Neural cell (in vitro differentiated cells): Measurements from ENCODE around the gene FGD5. TPM values are rescaled to one million over a fixed set of nuclear protein-coding genes. Genes with fewer than 3 reads are reported as not detected.

Experiments used
- H2AFZ ChIP-seq: fragments of 200-600, 300-800 bp; sonication (generic), shearing (Covaris generic); 2 replicates; pipeline ENCODE4 v1.6.0; 2014; ENCODE audit warnings: low read depth, mild to moderate bottlenecking, antibody characterized with exemption, low read length, moderate library complexity
- H3F3A ChIP-seq: fragments of 200-600 bp; shearing (Covaris generic); 2 replicates; pipeline ENCODE4 v1.6.1; 2016; ENCODE audit warnings: mild to moderate bottlenecking, moderate library complexity, mixed read lengths, antibody characterized with exemption, low read length; ENCODE audit not compliant: insufficient read depth, poor library complexity, severe bottlenecking
- H3K27ac ChIP-seq: fragments of 200-600, 300-800 bp; sonication (generic), shearing (Covaris generic); 2 replicates; pipeline ENCODE4 v1.5.1; 2014; ENCODE audit warnings: mild to moderate bottlenecking, low read length, moderate library complexity
- H3K27me3 ChIP-seq: fragments of 300-800, 200-600 bp; sonication (generic), shearing (Covaris generic); 2 replicates; pipeline ENCODE4 v1.6.0; 2014; ENCODE audit warnings: mild to moderate bottlenecking, low read depth, low read length, moderate library complexity; ENCODE audit not compliant: insufficient read depth
- H3K36me3 ChIP-seq: fragments of 300-800, 200-600 bp; sonication (generic), shearing (Covaris generic); 2 replicates; pipeline ENCODE4 v1.5.1; 2014; ENCODE audit warnings: mild to moderate bottlenecking, antibody characterized with exemption, low read length, moderate library complexity; ENCODE audit not compliant: insufficient read depth
- H3K4me2 ChIP-seq: fragments of 300-800, 200-600 bp; sonication (generic), shearing (Covaris generic); 2 replicates; pipeline ENCODE4 v1.6.0; 2014; ENCODE audit warnings: mild to moderate bottlenecking, low read length
- H3K4me3 ChIP-seq: fragments of 300-800, 200-600 bp; sonication (generic), shearing (Covaris generic); 2 replicates; pipeline ENCODE4 v1.5.1; 2014; ENCODE audit warnings: mild to moderate bottlenecking, low read length, moderate library complexity
- H3K79me2 ChIP-seq: fragments of 200-600 bp; shearing (Covaris generic); replicated peaks from 2 replicates; pipeline ENCODE4 v1.6.0; 2014; ENCODE audit warnings: mild to moderate bottlenecking, low read length, moderate library complexity; ENCODE audit not compliant: insufficient read depth
- H3K9ac ChIP-seq: fragments of 300-800, 200-600 bp; sonication (generic), shearing (Covaris generic); 2 replicates; pipeline ENCODE4 v1.6.1; 2016; ENCODE audit warnings: mild to moderate bottlenecking, low read length, mixed read lengths
- H3K9me2 ChIP-seq: fragments of 200-600 bp; shearing (Covaris generic); 2 replicates; pipeline ENCODE4 v1.6.1; 2016; ENCODE audit warnings: mild to moderate bottlenecking, low read length, mixed read lengths; ENCODE audit not compliant: insufficient read depth
- H3K9me3 ChIP-seq: fragments of 200-600, 300-800 bp; sonication (generic), shearing (Covaris generic); 2 replicates; pipeline ENCODE4 v1.6.1; 2016; ENCODE audit warnings: mild to moderate bottlenecking, mixed run types, low read length, moderate library complexity, mixed read lengths
- H4K20me1 ChIP-seq: fragments of 200-600 bp; shearing (Covaris generic); 2 replicates; pipeline ENCODE4 v1.6.1; 2016; ENCODE audit warnings: mild to moderate bottlenecking, mixed run types; ENCODE audit not compliant: insufficient read depth
- CTCF ChIP-seq: fragments of 450-650 bp; IDR thresholded peaks from 2 replicates; pipeline ENCODE4 v1.5.1; 2014; ENCODE audit warnings: antibody characterized with exemption, mild to moderate bottlenecking, moderate library complexity; ENCODE audit not compliant: poor library complexity, severe bottlenecking
- EP300 ChIP-seq: fragments of 450-650 bp; conservative IDR thresholded peaks from 2 replicates; pipeline ENCODE4 v1.6.1; 2014; ENCODE audit warnings: antibody characterized with exemption, mild to moderate bottlenecking, moderate library complexity; ENCODE audit not compliant: poor library complexity, severe bottlenecking
- EZH2 ChIP-seq: fragments of 200-600, 300-800 bp; shearing (Covaris generic), sonication (generic); IDR thresholded peaks from 2 replicates; pipeline ENCODE4 v1.6.1; 2014; ENCODE audit warnings: antibody characterized with exemption, low read length, borderline replicate concordance, mild to moderate bottlenecking; ENCODE audit not compliant: insufficient read depth, poor library complexity, severe bottlenecking
- MXI1 ChIP-seq: fragments of 450-650 bp; conservative IDR thresholded peaks from 2 replicates; pipeline ENCODE4 v1.6.1; 2014; ENCODE audit warnings: antibody characterized with exemption, mild to moderate bottlenecking; ENCODE audit not compliant: poor library complexity, severe bottlenecking
- POLR2AphosphoS5 ChIP-seq: IDR thresholded peaks from 2 replicates; pipeline ENCODE4 v1.6.1; 2012
- RAD21 ChIP-seq: fragments of 450-650 bp; conservative IDR thresholded peaks from 2 replicates; pipeline ENCODE4 v1.6.1; 2014; ENCODE audit warnings: antibody characterized with exemption, mild to moderate bottlenecking, moderate library complexity
- REST ChIP-seq: IDR thresholded peaks from 2 replicates; pipeline ENCODE4 v1.6.1; 2012; ENCODE audit warnings: borderline replicate concordance
- SMC3 ChIP-seq: fragments of 450-650 bp; conservative IDR thresholded peaks from 2 replicates; pipeline ENCODE4 v1.6.1; 2014; ENCODE audit warnings: antibody characterized with exemption, mild to moderate bottlenecking, moderate library complexity; ENCODE audit not compliant: poor library complexity
- TAF1 ChIP-seq: IDR thresholded peaks from 2 replicates; pipeline ENCODE4 v1.6.1; 2012; ENCODE audit warnings: low read depth
- polyA plus RNA-seq: library from polyadenylated mRNA; depleted of rRNA; stranded (reverse); fragments of >200 nt; gene quantifications from 2 replicates; pipeline ENCODE4 v1.2.3, GENCODE V29; 2014

FGD5 gene
- polyA plus RNA-seq, 1 donor from 2014 or later, result not detected

GRCh38 chr3:14941871-14942270 is 123.1 kb downstream of the FGD5 start:
- no peak overlapping the region for H3K27ac ChIP-seq
- peaks cover 4% of the 10 kb centered on the region for H3K36me3 ChIP-seq
- H3K9me3 ChIP-seq, result no peaks in the 10 kb centered on the region
- H4K20me1 ChIP-seq, result peaks cover 6% of the 10 kb centered on the region
- H3K27me3 ChIP-seq, result no peaks in the 10 kb centered on the region
- H3K9me2 ChIP-seq, result no peaks in the 10 kb centered on the region
- H3K4me2 ChIP-seq, result no peak overlapping the region
- H3K79me2 ChIP-seq, result peaks cover 42% of the 10 kb centered on the region
- no peak overlapping the region for H2AFZ ChIP-seq
- TF ChIP-seq REST (no peak), RAD21 (no peak), MXI1 (no peak), CTCF (no peak)
- H3K4me3 ChIP-seq, result no peak overlapping the region
- H3F3A ChIP-seq, result no peaks in the 10 kb centered on the region
- H3K9ac ChIP-seq, result no peak overlapping the region

GRCh38 chr3:14943042-14943441 is 124.3 kb downstream of the FGD5 start:
- H3K9ac ChIP-seq, result no peak overlapping the region
- no peaks in the 10 kb centered on the region for H3K9me2 ChIP-seq
- no peaks in the 10 kb centered on the region for H3F3A ChIP-seq
- TF ChIP-seq MXI1, result no peak
- TF ChIP-seq RAD21, result no peak
- TF ChIP-seq REST, result no peak
- TF ChIP-seq CTCF, result no peak
- no peak for TF ChIP-seq TAF1
- TF ChIP-seq POLR2AphosphoS5, result no peak
- no peak for TF ChIP-seq EZH2
- no peak for TF ChIP-seq SMC3
- TF ChIP-seq EP300, result no peak
- H3K4me2 ChIP-seq, result no peak overlapping the region
- no peak overlapping the region for H2AFZ ChIP-seq
- peaks cover 44% of the 10 kb centered on the region for H3K79me2 ChIP-seq
- H3K36me3 ChIP-seq, result peaks cover 4% of the 10 kb centered on the region
- no peak overlapping the region for H3K4me3 ChIP-seq
- no peak overlapping the region for H3K27ac ChIP-seq
- no peaks in the 10 kb centered on the region for H3K27me3 ChIP-seq
- peaks cover 6% of the 10 kb centered on the region for H4K20me1 ChIP-seq
- no peaks in the 10 kb centered on the region for H3K9me3 ChIP-seq
